ENCODE measurements around the gene UBE2L3.
"Not testable (repeated sequence)": the region's sequence is repeated elsewhere in the genome, so short reads cannot be mapped to it uniquely, and the experiment has no call there.

UBE2L3 gene

GRCh38 chr22:21567456-21568346 lies at the start of gene UBE2L3:
Gene UBE2L3, plus strand, starts transcription at chr22:21567714. Its CDS starts 31 bp downstream, at chr22:21567745.
- DNase-seq (ENCODE audit: low spot score), result peak; percentile 76

GRCh38 chr22:21526705-21527500 lies 40.6 kb upstream of the UBE2L3 start:
- not testable (repeated sequence) for DNase-seq (ENCODE audit: low spot score)

DNA sequence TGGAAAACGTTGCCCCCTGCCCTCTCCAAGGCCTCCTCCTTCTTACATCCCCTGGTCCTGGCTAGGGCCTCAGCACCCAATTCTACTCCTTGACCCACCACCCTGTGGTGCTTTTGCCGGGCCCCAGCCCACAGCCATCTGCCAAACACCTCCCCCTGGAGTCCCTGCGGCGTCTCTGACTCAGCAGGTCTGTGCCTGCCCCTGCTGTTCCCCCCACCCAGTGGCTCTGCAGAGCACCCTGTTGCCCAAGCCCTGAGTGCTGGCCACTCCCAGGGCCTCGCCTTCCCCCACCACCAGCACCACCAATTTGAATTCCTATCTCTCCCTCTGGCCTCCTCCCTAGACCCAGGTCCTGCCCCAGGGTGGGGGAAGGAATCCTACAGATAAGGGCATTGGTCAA lies 36.0 kb upstream of the UBE2L3 start:
- not testable (repeated sequence) for DNase-seq (ENCODE audit: low spot score)

DNA sequence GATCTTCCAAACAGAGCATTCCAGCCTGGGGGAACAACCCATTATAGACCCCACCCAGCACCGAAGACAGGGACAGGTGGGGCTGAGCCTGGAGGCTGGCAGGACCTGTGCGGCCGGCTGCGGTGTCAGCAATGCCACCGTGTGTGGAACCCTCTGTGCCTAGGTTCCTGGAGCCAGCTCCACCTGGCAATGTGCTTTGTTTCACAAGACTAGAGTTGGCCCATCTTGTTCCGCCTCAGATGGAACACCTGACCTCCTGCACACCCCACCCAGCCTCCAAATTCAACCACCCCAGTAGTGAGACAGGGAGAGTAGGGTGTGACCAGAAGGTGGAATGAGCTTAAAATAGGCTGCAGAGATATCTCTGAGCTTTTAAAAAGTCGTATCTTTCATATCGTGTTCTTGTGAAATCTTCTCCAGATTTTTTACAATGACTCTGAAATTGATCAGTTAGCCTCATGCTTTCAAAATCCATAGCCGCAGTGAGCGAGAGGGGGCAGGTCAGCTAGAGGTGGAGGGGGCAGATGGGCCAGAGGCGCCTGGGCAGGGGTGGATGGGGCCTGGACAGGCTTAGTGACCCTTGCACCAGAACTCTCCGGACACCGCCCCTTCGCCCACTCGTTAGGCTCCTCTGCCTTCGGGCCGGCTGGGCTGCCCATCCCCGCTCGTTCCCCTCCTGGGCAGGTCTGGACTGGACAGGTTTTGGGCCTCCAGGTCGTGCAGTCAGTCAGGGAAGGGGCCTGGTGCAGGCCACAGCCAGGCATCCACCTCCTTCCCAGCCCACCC lies 34.5 kb upstream of the UBE2L3 start:
- not testable (repeated sequence) for DNase-seq (ENCODE audit: low spot score)

DNA sequence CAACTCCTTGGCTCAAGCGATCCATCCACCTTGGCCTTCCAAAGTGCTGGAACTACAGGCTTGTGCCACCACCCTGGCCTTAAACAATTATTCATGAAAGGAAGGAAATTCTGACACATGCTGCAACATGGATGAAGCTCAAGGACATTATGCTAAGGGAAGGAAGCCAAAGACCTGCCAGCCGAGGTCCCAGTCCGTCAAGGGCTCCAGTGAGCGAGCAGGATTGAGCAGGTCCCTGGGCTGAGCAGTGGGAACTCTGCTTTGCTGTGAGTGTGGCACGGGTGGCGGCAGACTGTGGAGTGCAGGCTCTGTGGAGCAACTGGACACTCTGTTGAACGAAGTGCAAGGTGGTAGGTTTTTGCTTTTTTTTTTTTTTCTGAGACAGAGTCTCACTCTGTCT lies 27.7 kb upstream of the UBE2L3 start:
- not testable (repeated sequence) for DNase-seq (ENCODE audit: low spot score)

DNA sequence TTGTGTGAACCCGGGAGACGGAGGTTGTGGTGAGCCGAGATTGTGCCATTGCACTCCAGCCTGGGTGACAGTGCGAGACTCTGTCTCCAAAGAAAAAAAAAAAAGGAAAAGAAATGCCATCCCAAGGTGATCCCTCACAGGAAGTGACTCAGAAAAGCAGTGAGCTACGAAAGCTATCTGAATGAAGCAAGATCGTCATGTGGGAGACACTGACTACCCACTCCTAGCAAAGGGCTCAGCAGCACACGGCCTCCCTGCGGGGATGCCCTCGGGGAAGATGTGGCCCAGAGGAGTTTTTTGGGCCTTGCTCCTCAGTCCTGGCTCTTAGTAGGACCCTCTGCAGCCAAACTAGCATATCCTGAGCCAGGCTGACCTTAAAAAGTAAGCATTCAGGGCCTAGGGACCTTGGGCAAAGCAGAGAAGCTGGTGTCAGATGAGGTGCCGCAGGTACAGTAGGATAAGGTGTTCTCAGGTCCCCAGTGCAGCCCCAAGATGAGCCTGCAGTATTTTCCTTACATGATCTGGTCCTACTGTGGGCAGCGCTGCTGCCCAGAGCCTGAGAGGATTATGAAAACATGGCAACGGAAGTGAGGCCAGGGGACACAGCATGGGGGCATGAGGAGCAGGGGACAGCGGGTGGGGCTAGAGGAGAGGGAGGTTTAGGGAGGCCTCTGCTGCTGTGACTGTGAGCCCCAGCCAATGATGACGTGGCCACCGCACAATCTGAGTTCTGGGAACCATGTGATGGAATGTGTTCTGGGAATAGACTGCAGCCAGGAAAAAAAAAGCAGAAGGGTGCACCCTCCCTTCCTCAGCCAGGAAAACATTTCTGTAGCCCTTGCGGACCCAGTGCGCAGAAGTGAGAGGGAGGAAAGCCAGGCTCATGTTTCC lies 22.8 kb upstream of the UBE2L3 start:
- not testable (repeated sequence) for DNase-seq (ENCODE audit: low spot score)

DNA sequence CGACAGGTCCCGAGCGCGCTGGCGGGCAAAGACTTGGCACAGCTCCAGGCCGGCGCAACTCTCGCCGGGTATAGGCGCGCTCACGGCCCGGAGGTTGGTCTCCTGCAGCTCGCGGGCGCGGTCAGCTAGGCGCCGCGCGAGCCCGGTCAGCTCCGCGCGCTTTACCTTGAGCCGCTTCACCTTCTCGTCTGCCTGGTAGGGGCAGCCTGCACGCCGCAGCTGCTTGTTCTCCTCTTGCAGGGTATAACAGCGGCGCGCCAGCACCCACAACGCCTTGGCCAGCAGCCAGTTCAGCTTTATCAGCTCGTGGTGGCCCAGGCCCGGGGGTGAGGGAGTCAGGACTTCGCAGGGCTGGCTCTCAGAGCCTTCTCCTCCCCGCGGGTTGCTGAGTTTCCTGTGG lies 18.0 kb upstream of the UBE2L3 start:
- not testable (repeated sequence) for DNase-seq (ENCODE audit: low spot score)

DNA sequence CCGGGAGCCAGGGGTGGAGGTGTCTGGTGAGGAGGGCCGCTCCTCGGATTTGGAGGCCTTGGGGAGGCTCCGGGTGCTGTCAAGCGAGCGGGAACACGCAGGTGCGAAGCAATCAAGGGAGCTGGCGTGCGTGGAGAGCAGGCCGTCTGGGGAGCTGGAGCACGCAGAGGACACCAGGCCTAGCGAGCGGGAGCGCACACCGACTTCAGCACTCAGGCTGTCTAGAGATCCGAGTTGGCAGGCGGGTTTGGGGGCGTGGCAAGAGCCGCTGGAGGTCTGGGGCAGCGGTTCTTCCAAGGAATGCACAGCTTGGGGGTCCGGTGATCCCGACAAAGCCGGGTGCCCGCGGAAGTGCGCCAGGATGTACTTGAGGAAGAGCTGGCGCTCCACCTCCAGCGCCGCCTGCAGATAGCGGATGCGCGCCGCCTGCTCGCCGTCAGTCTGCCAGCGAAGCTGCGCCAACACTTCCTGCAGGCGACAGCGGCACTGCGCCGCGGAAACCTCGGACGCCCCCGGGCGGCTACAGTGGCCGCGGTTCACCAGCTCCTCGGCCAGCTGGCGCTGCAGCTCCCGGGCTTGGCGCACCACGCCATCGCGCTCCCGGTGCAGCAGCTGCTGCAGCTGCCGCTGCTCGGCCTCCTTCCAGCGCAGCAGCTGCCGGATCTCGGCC lies 17.4 kb upstream of the UBE2L3 start:
- not testable (repeated sequence) for DNase-seq (ENCODE audit: low spot score)

DNA sequence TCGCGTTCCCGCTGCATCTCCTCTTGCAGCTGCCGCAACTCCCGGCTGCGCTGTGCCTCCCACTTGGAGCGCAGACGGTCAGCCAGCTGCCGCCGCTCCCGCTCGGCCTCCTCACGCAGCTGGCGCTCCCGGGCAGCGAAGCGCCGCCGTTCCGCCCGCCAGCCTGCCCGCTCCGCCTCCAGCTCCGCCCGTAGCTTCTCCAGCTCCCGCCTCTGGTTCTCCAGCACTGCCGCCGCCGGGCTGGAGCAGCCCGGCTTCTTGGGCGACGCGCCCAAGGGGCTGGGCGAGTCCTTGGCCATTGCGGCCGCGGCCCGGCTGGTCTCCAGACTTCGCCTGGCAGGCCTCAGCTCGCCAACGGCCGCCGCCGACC lies 16.9 kb upstream of the UBE2L3 start:
- not testable (repeated sequence) for DNase-seq (ENCODE audit: low spot score)

- DNase-seq (ENCODE audit: low spot score), result not testable (repeated sequence)
These were observed 16.2 kb upstream of the UBE2L3 start, which contains the start of gene RIMBP3C for GRCh38 chr22:21551361-21551760. Gene RIMBP3C, minus strand, starts transcription at chr22:21551461. Its CDS starts 485 bp downstream, at chr22:21550976.

- DNase-seq (ENCODE audit: low spot score), result not testable (repeated sequence)
These were observed 8.0 kb upstream of the UBE2L3 start for GRCh38 chr22:21559345-21560125.

DNA sequence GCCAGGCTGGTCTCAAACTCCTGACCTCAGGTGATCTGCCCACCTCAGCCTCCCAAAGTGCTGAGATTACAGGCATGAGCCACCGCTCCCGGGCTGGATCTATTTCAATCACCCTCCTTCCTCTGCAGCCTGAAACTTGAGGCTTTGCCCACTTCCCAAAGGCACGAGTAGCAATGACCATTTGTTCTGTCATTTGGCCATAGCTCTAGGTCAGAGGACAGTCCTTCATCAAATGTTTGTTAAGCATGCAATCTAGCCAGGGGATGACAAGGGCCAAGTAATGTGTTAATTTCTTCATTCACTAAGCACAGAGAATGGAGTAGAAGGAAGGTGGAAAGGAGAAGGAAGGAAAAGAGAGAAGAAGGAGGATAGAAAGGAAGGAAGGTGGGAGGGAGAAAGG lies 6.9 kb upstream of the UBE2L3 start:
- DNase-seq (ENCODE audit: low spot score), result not testable (repeated sequence)

DNA sequence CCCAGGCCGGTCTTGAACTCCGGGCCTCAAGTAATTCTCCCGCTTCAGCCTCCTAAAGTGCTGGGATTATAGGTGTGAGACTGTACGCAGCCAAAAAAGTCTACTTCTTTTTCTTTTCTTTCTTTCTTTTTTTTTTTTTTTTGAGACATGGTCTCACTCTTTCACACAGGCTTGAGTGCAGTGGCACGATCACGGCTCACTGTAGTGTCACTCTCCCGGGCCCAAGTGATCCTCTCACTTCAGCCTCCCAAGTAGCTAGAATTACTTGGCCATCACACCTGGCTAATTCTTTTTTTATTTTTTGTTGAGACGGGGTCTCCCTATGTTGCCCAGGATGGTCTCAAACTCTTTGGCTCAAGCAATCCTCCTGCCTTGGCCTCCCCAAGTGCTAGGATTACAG lies 3.6 kb upstream of the UBE2L3 start:
- DNase-seq (ENCODE audit: low spot score), result no peak

GRCh38 chr22:21564411-21564810 lies 3.1 kb upstream of the UBE2L3 start:
- DNase-seq (ENCODE audit: low spot score), result no peak

- DNase-seq (ENCODE audit: low spot score), result no peak
These were observed 997 bp downstream of the UBE2L3 start for GRCh38 chr22:21568347-21569075.

GRCh38 chr22:21569076-21569427 lies 1.5 kb downstream of the UBE2L3 start:
- not testable (repeated sequence) for DNase-seq (ENCODE audit: low spot score)

GRCh38 chr22:21569459-21570170 lies 2.1 kb downstream of the UBE2L3 start:
- DNase-seq (ENCODE audit: low spot score), result no peak

DNA sequence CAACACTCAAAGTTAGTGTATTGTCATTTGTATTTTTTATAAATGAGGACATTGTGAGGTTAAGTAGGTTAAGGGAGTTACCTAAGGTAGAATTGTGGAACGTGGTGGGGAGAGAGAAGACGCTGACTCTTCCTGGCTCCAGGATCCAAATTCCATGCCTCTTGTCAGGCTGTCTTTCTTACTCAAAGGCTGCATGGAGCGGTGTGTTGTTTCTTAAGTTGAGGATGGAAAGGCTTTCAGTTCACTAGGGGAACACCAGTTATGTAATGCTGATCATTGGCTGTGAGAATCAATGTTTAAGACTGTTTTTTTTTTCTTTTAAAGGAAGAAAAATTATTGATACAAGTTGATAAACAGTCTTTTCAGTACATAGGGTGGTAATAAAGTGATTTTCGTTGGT lies 2.9 kb downstream of the UBE2L3 start:
- no peak for DNase-seq (ENCODE audit: low spot score)

Data from Ammon's horn (tissue), 1 donor.